Neutrophil (primary cell): ENCODE data around the gene LINC00305.

ENCODE experiments used
- H3K27ac ChIP-seq: fragments of 200-600 bp; sonication (generic); 2 replicates; pipeline ENCODE4 v1.5.1; 2016; ENCODE audit warnings: mild to moderate bottlenecking, moderate library complexity
- H3K27me3 ChIP-seq: fragments of 200-600 bp; sonication (generic); 2 replicates; pipeline ENCODE4 v1.6.0; 2016; ENCODE audit warnings: mild to moderate bottlenecking
- H3K36me3 ChIP-seq: fragments of 200-600 bp; sonication (generic); 2 replicates; pipeline ENCODE4 v1.5.1; 2017
- H3K4me1 ChIP-seq, 2 experiments: fragments of 200-600 bp in 1 of 2; sonication (generic) in 1 of 2; 1 replicate in 1 of 2; 2 replicates in 1 of 2; pipeline versions ENCODE4 v1.5.1 to v1.6.1; 2013 to 2016; ENCODE audit warnings: low read depth in 1 of 2, low read length in 1 of 2, mild to moderate bottlenecking in 1 of 2, moderate library complexity in 1 of 2; ENCODE audit not compliant: control insufficient read depth in 1 of 2, insufficient read depth in 1 of 2
- H3K4me3 ChIP-seq, 2 experiments: fragments of 200-600 bp in 1 of 2; sonication (generic) in 1 of 2; 1 replicate in 1 of 2; 2 replicates in 1 of 2; pipeline ENCODE4 v1.5.1; 2013 to 2016; ENCODE audit warnings: low read depth in 1 of 2, low read length in 1 of 2, mild to moderate bottlenecking in 1 of 2, moderate library complexity in 1 of 2
- H3K9me3 ChIP-seq: fragments of 200-600 bp; sonication (generic); 2 replicates; pipeline ENCODE4 v1.5.1; 2016
- TF ChIP-seq, protein P1 (sequence below): fragments of 200-600 bp; sonication (generic); IDR thresholded peaks from 2 replicates; pipeline ENCODE4 v1.5.1; 2016; ENCODE audit warnings: antibody characterized with exemption

Gene LINC00305

GRCh38 chr18:64115881-64116280, 33.0 kb downstream of the LINC00305 start:
- no peak overlapping the region for H3K4me3 ChIP-seq
- TF ChIP-seq, protein P1, sequence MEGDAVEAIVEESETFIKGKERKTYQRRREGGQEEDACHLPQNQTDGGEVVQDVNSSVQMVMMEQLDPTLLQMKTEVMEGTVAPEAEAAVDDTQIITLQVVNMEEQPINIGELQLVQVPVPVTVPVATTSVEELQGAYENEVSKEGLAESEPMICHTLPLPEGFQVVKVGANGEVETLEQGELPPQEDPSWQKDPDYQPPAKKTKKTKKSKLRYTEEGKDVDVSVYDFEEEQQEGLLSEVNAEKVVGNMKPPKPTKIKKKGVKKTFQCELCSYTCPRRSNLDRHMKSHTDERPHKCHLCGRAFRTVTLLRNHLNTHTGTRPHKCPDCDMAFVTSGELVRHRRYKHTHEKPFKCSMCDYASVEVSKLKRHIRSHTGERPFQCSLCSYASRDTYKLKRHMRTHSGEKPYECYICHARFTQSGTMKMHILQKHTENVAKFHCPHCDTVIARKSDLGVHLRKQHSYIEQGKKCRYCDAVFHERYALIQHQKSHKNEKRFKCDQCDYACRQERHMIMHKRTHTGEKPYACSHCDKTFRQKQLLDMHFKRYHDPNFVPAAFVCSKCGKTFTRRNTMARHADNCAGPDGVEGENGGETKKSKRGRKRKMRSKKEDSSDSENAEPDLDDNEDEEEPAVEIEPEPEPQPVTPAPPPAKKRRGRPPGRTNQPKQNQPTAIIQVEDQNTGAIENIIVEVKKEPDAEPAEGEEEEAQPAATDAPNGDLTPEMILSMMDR, result no peak
- H3K27me3 ChIP-seq, result no peaks in the 10 kb centered on the region
- no peaks in the 10 kb centered on the region for H3K9me3 ChIP-seq
- H3K36me3 ChIP-seq, result no peaks in the 10 kb centered on the region
- H3K27ac ChIP-seq, result no peak overlapping the region
- peaks cover 0 to 4% of the 10 kb centered on the region in 2 experiments for H3K4me1 ChIP-seq

DNA sequence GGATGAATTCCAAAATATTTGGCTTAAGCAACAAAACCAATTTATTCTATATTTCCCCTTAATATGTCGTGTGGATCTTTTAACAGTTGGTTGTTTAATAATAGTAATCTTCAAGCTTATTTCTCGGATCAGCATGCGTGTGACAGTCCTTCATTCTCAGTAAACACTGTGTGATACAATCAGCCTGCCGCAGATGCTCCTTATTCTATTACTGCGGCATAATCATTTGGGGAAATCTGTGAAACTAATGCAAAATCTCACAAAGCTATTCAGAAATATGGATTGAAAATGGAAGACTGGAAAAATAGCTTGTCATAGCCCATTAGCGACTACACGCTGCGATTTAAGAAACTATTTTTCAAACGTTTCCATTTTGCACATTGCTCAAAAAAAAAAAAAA, 36.9 kb downstream of the LINC00305 start:
- Histone ChIP-seq H3K4me1 (peaks cover 0 to 6% of the 10 kb centered on the region in 2 experiments), H3K4me3 (no peak overlapping the region), H3K27me3 (no peaks in the 10 kb centered on the region), H3K9me3 (no peaks in the 10 kb centered on the region), H3K27ac (no peak overlapping the region), H3K36me3 (no peaks in the 10 kb centered on the region)
- TF ChIP-seq, protein P1, result no peak

GRCh38 chr18:64110692-64111480, 38.0 kb downstream of the LINC00305 start:
- H3K27me3 ChIP-seq, result no peaks in the 10 kb centered on the region
- H3K27ac ChIP-seq, result no peak overlapping the region
- TF ChIP-seq, protein P1, result no peak
- H3K4me1 ChIP-seq, result peaks cover 0 to 6% of the 10 kb centered on the region in 2 experiments
- no peaks in the 10 kb centered on the region for H3K36me3 ChIP-seq
- H3K9me3 ChIP-seq, result no peaks in the 10 kb centered on the region
- H3K4me3 ChIP-seq, result no peak overlapping the region

- Histone ChIP-seq H3K4me3 (no peak overlapping the region), H3K27ac (no peak overlapping the region), H3K27me3 (no peaks in the 10 kb centered on the region), H3K9me3 (no peaks in the 10 kb centered on the region), H3K36me3 (no peaks in the 10 kb centered on the region), H3K4me1 (no peaks in the 10 kb centered on the region)
- TF ChIP-seq, protein P1, result no peak
These were observed 44.9 kb downstream of the LINC00305 start for GRCh38 chr18:64103986-64104385.

DNA sequence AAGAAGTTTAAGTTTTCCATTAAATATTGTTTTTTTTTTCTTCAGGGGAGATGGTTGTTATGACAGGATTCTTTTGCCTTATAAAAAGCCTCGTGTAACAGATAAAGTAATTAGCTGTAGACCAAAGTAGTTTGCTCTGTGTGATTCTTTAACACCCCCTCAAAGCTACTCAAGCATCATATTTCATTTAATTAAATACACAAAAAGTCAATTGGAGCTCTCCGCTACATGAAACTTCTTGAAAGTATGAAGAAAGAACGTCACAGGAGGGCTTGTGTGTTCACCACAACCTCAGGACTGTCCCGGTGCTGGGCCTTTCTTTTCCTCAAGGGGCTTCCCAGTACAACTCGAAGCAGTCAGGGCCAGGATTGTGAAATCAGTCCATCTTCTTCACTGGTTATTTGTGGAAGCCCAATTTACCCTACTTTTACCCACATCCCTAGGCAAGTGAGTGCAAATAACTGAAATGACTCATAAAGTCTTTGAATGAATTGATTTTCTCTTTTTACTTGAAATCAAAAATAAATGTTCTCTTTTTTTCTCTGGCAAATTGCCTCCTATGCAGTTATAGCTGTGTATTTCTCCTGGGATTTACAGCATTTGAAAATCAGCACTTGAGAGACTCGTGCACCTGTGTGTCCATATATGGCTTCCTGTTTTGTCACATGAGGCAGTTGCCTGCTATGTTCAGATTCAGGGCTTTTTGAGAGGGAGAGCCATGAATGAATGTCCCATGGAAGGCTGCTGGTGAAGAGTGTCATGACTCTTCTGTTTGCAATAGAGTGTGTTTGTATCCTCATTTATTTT, 48.6 kb downstream of the LINC00305 start:
- H3K4me3 ChIP-seq, result no peak overlapping the region
- no peaks in the 10 kb centered on the region for H3K27me3 ChIP-seq
- TF ChIP-seq, protein P1, result no peak
- no peaks in the 10 kb centered on the region for H3K9me3 ChIP-seq
- H3K27ac ChIP-seq, result no peak overlapping the region
- H3K36me3 ChIP-seq, result no peaks in the 10 kb centered on the region
- H3K4me1 ChIP-seq, result no peaks in the 10 kb centered on the region
